Fibroblast of the conjunctiva (primary cell): ENCODE data around the gene LDLRAD4.

Source experiments
- DNase-seq: peaks from one replicate; pipeline ENCODE4 v3.0.0-alpha.2; 2010; ENCODE audit warnings: low read depth

The LDLRAD4 gene

DNA sequence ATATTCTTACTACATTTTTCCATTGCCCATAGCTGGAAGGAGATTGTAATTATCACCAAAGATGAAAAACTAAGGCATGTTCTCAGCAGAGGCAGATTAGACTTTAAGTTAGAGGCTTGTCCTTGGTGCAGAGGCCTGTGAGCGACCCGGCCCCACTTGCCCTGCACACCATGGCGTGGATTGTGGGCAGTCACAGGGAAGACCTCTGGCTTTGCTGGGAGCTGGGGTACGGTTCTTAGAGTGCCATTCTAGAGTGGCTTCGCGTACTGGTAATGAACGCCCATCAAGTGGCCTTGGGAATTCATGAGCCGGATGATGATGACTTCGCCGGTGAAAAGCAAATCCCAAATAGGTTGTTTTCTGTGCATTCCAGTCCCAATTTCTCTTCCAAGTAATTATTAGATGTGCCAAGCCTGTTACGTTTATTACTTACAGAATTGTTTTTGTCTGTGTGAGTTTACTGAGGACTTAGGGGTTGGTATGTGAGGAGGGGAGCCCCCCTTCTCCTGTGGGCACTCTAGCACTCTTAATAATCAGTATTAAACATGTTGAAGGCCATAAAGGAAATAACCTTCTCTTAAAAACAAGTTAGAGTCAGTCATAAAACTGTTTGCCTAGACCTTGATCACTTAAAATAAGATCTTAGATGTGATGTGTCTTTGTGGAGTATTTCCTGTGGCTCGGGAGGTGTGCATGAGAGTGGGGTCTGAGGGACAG, 90.6 kb downstream of the LDLRAD4 start:
- no peak for DNase-seq

DNA sequence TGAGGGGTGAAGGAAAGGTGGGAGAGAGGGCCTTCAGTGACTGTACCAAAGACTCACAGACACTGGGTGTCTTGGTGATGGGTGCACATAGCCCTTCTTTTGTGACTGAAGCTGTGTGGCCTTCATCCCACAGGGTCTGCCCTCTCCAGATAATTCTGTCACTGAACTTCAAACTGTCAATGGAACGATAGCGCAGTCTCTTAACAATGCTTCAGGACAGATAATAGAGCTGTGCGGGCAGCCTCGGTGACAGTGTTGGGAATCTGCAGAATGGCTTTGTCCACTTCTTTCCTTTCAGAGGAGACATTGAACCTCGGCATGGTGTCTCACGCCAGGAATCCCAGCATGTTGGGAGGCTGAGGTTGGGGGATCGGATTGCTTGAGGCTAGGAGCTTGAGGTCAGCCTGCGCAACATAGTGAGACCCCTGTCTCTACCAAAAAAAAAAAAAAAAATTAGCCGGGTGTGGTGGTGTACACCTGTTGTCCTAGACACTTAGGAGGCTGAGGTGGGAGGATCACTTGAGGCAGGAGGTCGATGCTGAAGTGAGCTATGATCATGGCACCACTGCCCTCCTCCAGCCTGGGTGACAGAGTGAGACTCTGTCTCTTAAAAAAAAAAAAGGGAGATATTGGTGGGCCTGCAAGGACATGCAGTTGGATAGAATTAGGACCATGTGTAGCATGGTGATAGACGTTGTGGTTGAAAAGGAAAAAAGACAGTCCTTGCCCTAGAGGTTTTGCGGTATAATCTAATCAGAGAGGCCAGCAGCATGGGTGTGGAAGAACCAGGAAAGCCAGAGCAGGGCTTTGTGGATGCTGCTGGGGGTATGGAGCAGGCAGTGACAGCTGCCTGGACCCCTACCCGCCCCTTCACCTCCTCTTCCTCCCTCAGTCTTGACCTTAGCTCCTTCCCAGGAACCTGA, 91.4 kb downstream of the LDLRAD4 start:
- no peak for DNase-seq

DNA sequence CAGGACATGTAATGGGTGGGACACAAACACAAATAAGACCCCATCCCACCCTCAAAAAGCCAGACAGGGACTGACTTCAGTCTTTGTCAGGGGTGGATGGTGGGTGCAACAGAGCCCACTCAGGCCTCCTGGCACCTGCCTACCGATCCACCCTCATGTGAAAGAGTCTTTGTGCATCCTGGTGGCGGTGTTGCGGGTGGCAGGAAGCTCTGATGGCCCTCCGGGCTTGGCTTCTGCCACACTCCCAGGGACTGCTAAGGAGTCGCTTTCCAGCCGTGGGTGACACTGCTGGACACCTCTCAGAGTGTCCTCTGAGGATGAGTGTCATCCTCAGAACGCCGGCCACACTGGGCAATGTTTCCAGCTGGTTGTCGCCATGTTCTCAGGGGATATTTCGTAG, 92.6 kb downstream of the LDLRAD4 start:
- no peak for DNase-seq

DNA sequence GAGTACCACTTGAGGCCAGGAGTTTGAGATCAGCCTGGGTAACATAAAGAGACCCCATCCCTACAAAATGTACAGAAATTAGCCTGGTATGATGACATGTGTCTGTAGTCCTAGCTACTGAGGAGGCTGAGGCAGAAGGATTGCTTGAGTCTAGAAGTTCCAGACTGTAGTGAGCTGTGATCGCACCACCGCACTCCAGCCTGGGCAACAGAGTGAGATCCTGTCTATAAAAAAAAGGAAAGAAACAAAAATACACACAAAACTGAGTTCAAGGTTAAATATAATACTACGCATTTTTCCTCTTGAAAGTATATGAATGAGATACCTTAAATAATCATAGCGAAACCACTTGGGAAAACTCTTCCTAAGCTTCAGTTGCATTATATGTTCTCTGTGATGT, 94.0 kb downstream of the LDLRAD4 start:
- no peak for DNase-seq

DNA sequence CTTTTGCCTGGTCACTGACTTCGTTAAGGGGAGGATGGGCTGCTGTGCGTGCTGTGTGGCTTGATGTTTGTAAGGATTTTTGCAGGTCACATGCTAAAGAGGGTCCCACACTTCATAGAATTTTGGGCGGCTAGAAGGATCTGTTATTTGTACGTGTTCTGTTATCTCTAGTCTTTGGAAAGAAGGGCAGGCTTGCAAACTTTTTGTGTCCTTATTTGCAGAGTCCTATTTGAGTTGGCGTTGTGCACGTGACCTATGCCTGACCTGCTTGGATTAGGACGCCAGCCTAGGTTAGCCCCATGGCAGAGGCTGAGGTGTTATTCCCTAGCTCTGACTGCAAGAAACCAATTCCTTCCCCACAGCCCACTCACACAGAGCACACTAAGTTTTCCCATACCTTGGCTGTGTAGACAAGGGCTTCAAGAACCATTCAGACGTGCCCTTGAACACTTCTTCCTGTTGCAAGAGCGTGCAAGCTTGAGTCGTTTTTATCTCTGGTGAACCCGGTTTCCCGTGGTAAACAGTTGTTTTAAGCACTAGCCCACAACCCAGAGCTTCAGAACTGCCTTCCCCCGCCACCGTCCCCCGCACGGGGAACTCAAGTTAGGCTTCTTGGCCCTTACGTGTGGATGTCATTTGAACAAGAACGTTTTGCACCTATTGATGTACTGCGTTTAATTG, 94.6 kb downstream of the LDLRAD4 start:
- no peak for DNase-seq

DNA sequence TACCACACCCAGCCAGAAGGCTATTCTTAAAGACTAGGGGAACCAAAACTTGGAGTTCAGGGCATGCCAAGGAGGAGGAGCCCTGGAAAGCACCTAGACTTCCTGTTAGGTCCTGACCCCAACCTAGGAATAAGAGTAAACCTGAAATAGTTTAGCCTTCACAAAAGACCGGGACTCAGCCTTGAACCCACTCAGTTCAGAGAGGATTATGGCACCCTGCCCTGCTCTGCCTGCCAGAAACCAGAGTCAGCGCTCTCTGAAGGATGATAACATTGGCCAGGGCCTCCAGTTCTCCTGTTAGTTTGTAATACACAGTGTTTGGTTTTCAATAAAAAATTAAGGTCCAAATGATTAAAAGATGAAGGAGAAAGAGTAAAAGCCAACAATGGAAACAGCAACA, 96.4 kb downstream of the LDLRAD4 start:
- DNase-seq = no peak

DNA sequence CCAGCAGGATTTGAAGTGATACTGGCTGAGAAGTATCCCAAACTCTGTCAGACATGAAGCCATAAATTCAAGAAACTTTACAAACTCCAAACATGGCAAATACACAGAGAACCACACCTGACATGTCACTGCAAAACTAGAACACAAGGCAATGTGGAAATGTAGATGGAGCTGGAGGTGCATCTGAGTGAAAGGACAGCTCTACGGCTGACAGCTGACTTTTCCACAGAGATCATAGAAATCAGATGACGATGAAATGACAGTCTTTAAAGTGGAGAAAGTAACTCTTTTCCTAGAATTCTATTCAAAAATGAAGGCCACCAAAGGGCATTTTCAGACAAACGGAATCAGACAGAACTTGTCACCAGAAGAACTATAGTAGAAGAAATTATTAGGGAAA, 97.5 kb downstream of the LDLRAD4 start:
- DNase-seq = no peak

DNA sequence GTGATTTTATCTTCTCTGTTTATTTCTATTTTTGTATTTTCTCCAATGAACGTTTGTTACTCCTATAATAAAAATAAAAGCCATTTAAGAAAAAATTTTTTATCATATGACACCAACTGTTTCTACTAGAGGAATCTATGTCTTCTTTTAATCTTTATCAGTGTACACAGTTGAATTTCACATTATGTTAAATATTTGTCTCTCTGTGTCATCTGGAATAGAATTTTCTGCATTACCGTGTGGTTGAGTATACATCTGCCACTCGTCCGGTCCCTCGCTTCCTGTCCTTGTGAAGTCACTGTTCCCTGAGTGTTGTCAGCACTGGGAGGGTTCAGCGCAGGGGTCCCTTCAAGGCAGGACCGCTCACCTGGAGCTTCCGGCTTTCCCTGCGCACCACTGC, 99.2 kb downstream of the LDLRAD4 start:
- DNase-seq = no peak

DNA sequence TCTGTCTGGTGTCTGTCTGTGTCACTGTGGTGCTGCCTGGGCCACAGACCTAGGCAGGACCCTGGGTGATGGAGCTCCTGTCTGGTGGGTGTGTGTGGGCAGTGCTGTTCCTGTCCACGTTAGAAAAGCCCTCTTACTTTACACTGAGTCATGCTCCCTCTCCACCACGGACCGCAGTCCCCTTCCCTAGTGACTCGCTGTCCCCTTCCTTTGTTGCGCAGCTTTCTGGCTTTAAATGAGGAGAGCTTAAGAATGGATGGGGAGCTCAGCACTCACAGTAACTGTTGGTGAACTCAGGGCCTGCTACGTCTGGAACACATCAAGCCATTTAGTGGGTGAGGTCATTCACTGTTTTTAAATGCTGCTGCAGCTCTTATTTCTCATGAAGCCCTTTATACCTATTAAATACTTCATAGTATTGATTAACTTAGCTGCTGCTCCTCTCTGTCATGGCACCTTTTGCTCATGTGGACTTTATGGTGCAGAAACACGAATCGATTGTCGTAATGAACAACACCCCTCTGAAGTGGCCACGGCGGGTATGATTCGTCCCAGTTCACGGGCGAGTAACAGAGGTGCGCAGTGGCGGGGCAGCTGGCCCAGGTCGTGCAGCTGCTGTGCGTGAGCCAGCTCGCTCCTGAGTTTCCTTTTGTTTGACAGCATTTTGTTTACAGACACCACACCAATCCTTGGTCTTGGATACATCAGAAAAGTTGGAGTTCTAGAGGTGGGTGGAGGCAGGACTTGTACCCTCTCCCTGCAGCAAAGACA, 100.4 kb downstream of the LDLRAD4 start:
- DNase-seq = no peak

DNA sequence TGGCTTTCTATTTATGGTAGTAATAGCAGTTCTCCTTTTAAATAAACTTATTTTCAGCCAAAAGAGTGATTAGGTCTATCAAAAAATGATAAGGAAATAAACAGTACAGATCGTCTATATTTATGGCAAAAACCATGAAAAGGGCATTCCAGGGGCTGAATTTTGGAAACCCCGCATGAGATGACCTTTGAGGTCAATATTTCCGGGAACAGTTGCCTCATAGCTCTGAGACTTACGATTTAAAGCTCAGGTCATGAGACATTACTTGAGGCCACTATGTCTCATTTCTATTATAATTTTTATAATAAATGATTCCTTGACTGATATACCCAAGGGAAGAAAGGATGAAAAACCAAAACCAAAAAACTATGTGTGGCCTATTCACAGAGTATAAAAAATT, 101.1 kb downstream of the LDLRAD4 start:
- DNase-seq = no peak

DNA sequence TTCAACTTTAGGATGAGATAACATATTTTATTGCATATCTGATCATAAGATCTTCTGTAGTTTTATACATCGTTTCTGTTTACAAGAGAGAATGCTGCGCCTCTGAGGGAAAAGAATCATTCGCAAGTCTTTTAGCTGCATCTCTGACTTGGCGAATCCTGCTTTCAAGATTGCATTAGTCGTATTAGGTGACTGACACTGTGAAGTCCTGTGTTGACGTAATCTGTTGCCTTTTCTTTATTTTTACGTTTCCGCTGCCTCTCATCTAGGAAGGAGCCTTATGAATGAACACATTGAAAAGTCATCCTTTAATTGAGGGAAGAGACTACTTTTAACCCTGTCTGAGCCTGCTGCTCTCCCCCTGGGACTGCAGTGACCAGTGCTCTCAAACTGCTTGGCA, 101.5 kb downstream of the LDLRAD4 start:
- no peak for DNase-seq

DNA sequence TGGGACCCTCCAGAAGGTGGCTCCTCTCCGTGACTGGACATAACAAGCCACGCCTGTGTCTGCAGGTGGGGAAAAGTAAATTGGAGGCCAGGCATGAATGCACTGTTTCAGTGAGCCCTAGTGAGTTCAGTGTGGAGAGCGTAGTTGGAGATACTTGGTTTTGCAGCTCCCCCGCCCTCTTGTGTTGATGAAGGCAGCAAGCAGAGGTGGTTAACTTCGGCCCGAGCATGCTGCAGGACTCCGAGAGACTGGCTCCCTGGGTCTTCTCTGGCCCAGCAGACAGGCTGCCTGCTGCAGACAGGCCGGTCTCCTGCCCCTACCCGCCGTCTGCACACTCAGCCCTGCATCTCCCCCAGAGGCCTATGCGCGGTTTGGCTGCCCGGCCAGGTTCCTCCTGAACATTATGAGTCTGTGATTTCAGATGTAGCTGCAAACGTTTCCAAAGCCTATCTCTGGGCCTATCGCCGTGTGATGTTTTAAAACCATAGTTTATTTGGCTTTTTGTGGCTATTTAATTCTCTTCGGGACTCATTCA, 102.4 kb downstream of the LDLRAD4 start:
- no peak for DNase-seq

DNA sequence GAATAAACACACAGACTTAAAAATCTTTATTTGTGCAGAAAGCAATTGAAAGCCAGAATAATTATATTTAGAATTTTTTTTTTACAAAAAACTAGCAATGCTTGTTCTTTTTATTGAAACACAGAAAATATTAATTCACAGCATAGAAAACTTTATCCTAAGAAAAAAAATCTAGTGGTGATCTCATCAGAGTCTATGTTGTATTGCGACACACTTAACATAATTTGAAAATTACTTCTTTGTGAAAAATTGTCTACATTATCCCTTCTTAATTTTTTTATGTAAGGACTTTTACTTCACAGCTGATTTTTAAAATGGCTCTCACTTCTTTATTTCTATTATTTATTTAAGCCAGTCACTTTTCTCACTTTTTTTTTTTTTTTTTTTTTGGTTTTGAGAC, 103.4 kb downstream of the LDLRAD4 start:
- no peak for DNase-seq

DNA sequence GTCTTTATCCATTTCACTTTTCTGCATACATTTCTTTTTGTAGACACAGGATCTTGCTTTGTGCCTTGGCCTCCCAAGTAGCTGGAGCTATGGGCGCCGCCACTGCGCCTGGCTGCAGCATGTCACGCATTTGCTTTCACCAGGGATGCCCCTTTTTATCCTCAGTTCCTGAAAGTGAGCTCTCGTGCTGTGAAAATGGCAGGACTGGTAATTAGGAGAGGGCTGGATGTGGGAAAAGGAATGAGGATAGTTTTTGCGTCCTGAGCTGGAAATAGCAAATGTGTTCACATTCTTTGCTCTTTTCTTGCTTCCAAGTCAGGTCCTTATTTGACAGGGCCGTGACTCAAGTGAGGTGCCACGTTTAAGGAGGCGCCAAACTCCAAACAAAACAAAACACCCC, 104.6 kb downstream of the LDLRAD4 start:
- no peak for DNase-seq

DNA sequence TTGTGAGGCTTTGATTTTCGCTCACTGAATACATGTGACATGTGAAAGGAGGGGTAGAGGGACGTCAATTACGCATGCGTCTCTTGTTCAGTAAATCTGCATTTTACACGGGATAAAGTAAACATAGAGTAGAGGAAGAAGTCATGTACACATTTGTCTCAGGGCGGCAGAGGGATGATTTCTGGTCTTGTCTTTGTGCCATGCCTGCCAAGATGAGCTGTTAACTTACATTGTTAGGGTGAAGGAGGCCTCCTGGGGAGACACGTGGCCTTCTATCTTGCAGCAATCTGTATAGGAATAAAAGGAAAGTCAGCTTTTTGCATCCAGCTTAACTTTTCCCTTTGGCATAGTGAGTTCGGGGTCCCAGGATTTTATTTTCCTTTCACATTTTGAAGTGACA, 106.3 kb downstream of the LDLRAD4 start:
- DNase-seq = no peak

DNA sequence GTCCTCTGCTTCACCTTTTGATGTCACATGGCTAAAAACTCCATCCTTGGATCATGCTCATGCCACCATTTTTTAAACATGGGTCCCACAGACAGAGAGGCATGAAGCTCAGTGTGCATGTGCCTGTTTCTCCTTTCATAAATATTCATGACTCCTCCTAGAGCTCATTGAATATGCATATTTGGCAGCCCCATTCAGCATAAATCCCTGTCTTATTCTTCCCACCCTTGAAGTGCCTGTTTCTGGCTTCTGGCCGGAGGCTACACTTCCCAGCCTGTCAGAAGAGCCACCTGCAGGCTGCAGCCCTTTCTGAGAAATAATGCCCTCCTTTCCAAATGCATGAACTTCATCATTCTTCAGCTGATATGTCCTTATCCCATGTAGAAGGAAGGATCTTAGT, 109.7 kb downstream of the LDLRAD4 start:
- no peak for DNase-seq

DNA sequence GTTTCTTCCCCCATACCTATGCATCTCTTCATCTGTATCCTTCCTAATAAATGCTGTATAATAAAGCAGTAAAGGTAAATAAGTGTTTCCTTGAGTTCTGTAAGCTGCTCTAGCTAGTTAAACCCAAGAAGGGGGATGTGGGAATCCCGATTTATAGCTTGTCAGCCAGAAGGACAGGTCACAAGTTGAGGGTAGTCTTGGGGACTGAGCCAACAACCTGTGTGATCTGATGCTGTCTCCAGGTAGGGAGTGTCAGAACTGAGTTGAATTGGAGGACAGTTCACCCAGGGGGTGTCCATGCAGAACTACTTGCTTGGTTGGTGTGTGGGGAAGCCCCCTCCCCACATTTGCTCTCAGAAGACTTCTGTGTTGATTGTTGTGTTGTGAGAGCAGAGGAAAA, 112.4 kb downstream of the LDLRAD4 start:
- no peak for DNase-seq

DNA sequence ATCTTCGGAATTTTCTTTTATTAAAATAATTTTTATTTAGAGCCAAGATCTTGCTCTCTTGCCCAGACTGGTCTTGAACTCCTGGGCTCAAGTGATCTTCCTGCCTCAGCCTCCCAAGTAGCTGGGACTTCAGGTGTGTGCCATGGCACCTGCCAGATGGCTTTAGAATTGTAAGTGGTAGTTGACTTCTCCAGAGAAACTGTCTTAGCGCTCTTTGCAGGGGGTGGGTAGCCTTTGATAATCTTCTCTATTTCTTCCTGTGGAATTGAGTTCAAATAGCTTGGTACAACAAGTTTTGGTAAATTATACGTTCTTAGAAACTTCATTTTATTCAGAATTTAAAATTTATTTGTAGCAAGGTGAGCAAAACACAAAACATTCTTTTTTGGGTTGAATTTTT, 113.3 kb downstream of the LDLRAD4 start:
- no peak for DNase-seq

DNA sequence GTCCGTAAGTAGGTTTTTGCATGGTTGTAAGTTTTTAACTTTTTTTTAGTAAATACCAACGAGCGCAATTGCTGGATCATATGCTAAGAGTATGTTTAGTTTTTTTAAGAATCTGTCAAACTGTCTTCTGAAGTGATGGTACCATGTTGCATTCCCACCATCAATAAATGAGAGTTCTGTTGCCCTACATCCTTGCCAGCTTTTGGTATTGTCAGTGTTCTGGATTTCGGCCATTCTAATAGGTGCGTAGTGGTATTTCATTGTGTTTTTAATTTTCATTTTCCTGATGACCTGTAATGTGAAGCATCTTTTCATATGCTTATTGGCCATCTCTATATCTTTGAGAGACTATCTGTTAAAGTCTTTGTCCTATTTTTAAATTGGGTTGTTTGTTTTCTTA, 114.3 kb downstream of the LDLRAD4 start:
- no peak for DNase-seq

DNA sequence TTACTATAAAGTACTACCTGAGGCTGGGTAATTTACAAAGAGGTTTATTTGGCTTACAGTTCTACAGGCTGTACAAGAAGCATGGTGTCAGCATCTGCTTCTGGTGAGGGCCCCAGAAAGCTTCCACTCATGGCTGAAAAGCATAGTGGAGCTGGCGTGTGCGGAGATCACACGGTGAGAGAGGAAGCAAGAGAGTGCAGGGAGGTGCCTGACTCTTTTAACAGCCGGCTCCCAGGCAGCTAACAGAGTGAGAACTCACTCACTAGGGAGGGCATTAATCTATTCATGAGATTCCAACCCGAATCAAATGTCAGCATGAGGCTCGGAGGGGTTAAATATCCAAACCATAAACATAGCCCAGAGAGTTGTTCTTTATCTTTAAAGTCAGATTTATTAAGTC, 117.3 kb downstream of the LDLRAD4 start:
- no peak for DNase-seq

DNA sequence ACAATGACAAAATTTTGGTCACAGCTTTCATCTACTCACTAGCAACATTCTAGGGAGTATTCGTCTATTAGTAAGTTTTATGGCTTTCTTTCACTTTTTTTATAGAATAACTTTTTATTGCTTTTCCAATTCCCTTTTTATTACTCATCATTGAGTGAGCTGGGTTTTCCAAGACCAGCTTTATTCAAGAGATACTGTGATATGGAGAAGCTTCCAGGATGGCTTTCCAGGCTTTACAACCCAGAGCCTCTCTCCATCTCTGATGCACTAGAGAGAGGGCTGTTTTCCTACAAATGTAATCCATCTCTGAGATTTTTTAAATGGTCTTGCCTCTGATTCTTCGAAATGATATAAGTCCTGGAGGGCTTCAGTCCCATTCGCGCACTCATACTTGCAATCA, 118.3 kb downstream of the LDLRAD4 start:
- DNase-seq = no peak

DNA sequence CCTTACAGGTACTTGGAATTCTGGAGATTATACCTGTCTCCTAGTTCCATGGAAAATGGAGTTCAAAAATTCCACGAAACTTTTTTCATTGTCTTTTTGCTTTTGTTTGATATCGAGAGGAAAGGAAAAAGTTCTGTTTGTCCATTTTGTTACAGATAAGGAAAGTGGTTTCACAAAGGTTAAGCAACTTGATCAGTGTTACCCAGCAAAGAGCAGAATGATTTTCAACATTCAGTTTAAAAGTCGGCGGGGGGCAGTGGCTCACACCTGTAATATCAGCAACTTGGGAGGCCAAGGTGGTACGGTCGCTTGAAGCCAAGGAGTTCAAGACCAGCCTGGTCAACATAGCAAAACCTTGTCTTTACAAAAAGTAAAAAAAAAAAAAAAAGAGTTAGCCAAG, 118.8 kb downstream of the LDLRAD4 start:
- DNase-seq = no peak
